Stimulated activated CD4-positive, alpha-beta T cell treated with anti-CD3 and anti-CD28 coated beads, Interleukin-1b, Interleukin-23, amount 100 ng/mL, for 4 hours (primary cell): Measurements from ENCODE around the gene USP3.
"Not testable (repeated sequence)": the region's sequence is repeated elsewhere in the genome, so short reads cannot be mapped to it uniquely, and the experiment has no call there.

Experiments
- DNase-seq, 2 donors: peaks; one replicate each; pipeline ENCODE4 v3.0.0-alpha.2; 2020; ENCODE audit warnings: low read depth in 2 of 2

USP3 gene

DNA sequence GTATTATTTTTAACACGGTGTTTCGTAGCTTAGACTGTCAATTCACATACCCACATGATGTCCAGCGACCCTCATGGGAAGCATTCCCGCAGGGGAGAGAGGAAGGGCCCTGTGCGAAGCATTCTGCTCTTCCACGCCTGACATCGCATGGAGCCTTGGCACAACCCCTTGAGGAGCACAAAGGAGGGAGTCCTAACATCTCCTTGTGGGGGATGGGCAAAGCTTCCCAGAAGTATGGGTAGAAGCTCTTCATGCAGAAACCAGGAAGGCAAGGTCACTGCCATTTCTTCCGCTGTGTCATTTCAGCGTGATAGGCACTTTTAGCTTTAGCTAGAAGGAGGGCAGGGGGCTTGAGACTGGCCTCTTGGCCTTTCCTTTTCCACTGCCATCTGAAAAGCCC is 28.7 kb upstream of the USP3 start:
- no peak for DNase-seq

DNA sequence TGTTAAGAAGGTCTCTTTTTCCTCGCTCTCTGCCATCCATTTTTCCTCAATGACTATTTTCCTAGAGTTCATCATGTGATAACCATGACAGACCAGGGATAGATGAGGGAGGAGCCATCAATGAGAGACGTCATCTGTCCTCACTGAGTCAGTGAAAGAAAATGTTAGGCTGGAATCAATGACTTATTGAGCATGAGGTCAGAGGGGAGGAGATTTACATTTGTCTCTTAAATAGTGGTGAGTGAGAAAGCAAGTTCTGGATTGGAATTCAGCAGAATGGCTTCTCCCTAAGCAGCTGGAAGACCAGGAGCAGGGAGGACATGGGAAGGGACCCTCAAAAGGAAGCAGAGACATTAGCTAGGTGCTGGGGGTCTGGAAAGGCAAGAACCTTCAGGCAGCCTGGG is 28.2 kb upstream of the USP3 start:
- no peak for DNase-seq

DNA sequence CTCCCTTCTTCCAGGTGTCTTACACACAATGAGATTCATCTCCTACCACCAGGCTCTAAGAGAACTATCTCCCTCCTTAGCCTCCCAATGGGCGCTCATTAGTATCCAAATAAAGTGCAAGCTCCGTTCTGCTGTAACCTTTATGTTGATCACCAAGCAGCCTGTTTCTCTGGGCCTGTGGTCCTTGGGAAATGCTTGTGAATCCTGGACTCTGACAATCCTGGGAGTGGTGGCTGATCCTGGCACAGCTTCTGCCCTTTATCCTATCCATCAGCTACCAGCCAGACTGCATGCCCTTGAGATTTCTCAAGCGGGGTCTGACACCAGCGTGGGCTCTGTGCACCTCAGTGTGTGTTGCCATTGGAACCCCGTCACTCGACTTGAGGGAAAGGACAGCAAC is 26.1 kb upstream of the USP3 start:
- DNase-seq = no peak

DNA sequence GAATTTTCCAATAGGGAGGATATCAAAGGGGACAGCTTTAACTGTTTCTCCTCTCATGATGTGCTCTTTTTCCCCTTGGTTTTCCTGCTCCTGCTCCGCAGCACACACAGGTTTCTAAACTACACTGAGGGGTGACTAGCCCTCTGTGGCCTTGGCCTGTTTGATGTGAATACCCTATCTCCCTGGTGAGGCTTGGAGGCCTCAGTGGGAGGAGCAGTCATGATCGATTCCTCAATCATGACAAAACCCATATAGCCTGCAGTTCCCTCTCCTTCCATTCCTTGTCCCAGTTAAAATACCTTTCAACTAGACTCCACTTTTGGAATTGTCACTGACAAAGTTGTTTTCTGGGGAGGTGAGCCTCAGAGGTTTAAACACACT is 24.0 kb upstream of the USP3 start:
- no peak for DNase-seq

DNA sequence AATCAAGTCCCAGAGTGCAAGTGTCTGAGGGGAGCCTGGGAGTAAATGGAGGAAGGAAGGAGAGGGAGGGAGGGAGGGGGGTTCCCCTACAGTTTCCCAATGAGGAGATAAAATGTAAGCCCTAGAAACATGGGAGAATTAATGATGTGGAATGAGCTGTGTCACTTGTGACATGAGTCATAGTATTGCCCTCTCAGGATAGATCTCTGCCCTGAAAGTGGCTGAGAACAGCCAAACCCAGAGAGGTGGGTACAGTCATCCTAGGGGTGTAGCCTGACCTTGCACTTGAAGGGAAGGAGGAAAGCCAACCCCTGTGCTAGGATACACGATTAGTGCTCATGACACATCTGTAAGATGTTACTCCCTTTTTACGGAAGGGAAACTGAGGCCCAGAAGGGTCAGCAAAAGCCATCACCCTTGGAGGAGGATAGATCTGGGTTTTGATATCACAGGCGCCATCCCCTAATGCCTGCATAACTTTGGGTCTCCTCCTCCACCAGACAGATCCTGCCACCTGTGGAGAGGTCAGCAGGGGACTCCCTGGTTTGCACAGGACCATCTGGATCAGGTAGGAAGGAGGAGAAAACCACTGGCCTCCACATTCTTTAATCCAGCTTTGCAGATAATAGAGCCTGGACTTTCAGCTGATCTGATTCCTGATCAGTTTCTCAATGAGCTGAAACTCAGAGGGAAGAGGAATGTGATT is 23.1 kb upstream of the USP3 start:
- DNase-seq = no peak

DNA sequence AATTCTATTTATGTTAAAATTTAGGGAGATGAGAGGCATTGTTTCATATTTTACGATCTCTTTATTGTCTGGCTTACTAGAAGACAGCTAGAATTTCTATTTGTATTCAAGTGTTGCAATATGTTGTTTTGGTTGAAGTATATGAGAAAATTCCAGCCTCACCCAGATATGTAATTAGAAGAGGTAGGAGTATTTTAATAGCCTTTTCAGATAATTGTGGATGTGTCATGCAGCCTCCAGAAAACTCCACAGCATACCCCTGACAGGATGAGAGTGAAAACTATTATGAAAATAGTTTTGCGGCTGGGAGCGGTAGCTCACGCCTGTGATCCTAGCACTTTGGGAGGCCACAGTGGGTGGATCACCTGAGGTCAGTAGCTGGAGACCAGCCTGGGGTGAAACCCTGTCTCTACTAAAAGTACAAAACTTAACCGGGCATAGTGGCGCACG is 21.5 kb upstream of the USP3 start:
- DNase-seq = no peak

DNA sequence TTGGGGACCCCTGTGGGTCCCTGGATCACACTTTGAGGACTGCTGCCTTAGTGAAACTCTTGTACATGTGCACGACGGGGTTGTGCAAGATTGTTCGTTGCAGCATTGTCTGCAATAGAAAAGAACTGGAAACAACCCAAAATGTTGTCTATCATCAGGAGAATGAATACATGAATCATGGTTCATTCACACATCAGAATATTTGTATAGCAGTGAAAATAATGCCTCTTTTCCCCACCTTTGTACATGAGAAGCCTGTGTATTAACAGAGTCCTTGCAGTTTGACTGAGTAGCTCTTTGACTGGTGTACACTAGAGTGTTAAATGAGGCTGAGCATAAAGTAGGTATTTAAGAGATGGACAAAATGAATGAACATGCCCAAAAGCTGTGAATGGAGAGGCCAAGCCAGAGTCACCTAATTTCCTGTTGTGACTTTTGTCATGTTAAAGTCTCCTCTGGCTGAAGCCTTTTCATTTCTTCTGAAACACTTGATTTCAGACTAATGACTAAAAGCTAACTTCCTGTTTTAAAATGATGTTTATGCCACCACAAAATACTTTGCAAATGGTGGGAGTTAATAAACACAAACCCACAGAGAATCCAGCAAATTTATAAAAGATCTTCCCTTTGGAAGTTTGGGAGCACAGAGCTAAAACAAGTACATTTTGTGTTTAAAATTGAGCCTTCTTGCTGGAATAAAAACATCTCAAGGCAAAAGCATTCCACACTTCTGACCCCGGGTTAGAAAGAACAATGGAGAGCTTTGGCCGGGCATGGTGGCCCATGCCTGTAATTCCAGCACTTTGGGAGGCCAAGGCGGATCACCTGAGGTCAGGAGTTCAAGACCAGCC is 20.6 kb upstream of the USP3 start:
- DNase-seq = no peak

DNA sequence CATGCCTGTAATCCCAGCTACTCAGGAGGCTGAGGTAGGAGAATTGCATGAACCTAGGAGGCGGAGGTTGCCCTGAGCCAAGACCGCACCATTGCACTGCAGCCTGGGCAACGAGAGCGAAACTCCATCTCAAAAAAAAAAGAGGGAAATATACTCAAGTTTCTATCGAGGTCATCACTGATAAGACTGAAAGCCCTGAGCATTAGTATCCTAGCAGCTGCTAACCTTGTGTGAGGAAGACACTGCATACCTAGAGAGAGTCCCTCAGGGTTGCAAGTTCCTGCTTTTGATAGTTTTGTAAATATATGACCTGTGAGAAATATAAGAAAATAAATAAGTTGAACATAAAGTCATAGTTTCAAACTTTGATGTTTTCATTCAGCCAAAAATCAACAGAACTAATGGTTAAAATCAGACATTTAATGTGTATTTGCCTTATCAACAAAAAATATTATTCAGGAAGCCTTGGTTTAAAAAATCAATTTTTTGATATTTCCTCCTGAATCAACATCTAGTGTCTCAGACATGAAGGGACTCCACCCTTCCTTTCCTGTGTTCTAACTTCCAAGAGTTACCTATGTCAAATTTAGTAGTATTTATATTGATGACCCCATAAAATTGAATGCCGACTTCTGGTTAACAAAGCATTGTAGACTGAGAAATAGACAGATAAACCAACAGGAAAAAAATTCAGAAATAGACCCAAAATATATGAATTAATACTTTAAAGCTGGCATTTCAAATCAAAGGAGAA is 19.8 kb upstream of the USP3 start:
- no peak for DNase-seq

DNA sequence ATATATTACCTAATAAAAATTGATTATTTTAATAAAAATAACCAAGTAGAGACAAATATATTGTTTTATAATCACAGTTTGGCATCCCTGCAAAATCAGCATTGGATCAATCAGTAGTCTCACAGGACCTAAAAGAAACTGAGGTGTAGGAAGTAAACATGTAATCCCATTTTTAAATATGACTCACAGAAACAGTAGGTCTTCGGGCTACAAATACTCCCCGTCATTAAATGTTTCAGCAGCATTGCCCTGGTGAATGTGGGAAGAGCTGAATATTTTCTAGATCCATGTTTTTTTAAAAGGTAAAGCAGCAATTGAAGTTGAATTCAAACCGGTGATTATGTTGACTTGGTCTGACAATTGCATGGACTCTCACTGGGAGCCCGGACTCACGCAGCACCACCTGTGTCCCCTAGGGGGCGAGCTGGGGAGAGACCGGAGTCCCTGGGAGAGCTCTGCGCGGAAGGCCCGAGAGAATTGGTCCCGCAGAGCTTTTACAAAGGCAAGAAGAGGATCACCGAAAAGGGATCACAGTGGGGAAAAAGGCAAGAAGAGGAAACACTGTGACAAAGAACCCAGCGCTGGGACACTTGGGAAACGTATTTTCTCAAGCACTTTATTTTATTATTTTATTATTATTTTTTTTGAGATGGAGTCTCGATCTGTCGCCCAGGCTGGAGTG is 17.2 kb upstream of the USP3 start:
- peak; percentile 84 to 86 for DNase-seq

DNA sequence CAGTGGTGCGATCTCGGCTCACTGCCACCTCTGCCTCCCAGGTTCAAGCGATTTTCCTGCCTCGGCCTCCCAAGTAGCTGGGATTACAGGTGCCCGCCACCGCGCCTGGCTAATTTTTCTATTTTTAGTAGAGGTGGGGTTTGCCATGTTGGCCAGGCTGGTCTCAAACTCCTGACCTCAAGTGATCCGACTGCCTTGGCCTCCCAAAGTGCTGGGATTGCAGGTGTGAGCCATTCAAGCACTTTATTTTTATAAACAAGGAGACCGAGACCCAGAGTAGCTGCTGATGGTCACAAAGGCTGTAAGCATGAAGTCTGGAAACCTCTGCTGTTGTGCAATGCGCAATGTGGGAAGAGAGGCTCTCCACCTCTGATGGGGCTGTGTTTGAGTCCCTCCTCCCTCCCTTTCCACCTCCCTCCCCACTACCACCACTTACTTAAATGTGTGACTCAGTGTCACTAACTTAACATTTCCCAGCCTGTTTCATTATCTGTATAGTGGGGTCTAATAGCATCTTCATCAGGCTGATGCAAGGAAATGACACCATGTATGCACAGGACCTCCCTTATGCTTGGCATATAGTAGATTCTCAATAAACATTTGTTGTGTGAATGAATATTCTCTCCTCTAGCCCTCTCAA is 16.5 kb upstream of the USP3 start:
- not testable (repeated sequence) for DNase-seq

DNA sequence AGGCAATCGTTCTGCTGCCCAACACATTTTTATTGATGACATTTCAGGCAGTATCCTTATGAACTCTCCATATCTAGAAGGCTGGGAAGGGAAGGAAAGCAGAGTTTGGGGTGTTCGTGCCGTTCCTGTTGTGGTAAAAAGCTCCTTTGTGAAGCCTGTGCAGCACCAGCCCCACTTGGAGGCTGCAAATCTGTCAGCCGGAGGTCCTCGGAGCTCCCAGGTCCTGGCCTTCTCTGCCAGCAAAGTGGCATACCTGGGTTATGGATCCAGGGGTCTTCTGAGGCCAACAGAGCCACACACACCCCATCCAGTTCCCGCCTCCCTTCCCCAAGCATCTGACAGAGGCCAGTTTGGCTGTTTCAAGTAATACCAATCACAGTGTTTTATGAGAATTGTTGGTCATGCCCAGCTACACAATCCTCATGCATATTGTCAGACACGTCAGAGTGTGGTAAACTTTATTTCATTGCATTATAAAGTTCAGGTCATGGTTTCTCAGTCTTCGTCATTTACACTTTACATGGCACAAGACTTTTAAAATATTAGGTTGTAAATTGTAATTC is 15.9 kb upstream of the USP3 start:
- no peak for DNase-seq

DNA sequence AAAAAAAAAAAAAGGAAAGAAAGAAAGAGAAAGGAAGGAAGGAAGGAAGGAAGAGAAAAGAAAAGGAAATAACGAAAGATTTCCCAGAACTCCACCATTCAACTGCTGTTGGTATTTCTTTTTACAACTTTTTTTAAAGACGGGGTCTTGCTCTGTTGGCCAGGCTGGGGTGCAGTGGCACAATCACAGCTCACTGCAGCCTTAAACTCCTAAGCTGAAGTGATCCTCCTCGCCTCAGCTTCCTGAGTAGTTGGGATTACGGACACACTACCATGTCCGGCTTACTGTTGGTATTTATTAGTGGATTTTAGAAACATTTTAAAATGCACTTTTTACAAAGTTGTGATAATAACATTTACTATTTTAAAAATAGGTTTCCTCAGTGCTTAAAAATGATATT is 15.0 kb upstream of the USP3 start:
- no peak for DNase-seq

DNA sequence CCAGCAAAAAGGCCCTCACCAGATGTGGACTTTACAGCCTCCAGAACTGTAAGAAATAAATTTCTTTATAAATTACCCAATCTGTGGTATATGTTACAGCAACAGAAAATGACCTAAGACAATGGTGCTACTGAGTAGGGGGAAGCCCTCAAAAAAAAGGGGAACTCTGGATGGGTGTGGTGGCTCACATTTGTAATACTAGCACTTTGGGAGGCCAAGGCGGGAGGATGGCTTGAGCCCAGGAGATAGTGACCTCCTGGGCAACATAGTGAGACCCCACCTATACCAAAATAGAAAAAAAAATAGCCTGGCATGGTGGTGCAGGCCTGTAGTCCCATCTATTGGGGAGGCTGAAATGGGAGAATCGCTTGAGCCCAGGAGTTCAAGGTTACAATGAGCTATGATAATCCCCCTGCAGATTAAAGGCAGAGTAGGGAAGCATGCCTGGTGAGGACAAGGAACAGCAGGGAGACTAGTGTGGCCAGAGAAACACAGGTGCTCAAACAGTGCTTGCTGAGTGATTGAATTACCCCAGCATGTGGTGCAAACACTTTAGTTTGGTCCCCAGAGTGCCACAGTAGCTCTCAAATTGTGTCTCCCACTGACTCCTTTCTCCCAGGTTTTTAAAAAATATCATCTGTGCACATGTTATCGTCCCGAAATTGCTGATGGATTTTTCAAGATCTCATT is 13.9 kb upstream of the USP3 start:
- no peak for DNase-seq

DNA sequence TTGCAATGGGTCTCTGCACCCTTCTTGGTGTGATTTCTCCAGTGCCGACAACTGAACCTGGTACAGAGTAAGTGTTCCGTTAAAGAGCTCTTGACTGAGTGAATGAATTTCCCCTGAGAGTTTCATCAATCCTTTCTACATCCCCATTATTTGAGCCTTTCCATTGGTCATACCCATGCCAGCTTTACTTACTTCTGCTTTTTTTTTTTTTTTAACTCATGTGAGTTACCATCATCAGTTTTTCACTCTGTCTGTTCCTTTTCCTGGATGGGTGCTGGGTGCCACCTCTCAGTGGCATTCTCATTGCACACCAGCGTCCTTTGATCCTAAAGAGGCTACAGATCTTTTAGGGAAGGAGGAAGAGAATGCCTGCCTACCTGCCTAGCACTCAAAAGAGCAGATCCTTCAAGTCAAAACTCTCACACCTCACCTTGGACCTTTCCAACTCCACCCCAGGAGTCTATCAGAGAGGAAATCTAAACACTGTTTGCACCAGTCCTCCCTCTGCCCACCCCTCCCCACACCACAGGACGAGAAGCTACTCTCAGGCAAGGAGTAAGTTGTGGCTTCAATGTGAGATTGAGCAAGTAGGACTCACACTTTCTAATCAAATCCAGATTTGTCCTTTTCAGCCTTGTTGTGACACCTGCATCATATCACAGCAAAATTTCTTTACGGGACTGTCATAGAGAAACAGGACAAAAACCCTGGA is 13.1 kb upstream of the USP3 start:
- DNase-seq = no peak

DNA sequence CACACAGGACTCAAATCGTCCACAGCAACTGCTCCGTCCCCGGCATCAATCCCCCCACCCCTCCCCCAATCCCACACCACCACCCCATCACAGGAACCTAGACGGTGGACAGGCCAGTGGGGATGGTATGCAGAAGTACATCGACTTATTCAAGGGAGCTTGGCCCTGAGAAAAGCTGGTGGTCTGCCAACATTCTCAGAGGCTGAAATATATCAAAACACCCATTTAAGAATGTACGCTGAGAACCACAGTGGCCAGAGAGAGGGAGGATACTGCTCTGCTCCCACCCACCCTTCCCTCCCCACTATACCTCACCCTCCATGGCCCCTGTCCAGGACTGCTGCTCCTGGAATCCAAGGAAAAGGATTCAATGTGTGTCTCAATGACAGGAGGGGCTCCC is 12.4 kb upstream of the USP3 start:
- no peak for DNase-seq

DNA sequence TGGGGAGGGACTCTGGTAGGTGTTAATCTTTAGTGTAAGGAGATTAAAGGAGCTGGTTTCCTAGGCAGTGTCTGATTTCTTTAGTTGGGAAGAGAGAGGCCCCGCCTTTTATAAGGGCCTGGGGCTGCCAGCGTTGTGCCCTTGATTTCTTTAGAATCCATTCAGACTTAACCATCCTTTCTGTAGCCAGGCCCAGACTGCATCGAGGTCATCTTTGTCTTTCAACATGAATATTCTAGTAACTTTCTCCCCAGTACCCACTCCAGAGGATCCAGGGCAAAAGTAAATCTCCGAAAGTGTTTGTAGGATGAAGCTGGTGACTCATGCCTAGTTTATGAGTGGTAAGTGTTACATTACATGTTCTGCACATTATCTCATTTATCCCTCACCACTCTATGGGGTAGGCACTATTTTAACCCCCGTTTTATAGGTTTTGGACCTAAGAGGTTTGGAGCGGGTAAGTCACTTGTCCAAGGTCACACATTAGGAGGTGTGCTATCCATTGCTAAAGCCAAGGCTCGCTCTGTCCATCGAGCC is 11.8 kb upstream of the USP3 start:
- no peak for DNase-seq

DNA sequence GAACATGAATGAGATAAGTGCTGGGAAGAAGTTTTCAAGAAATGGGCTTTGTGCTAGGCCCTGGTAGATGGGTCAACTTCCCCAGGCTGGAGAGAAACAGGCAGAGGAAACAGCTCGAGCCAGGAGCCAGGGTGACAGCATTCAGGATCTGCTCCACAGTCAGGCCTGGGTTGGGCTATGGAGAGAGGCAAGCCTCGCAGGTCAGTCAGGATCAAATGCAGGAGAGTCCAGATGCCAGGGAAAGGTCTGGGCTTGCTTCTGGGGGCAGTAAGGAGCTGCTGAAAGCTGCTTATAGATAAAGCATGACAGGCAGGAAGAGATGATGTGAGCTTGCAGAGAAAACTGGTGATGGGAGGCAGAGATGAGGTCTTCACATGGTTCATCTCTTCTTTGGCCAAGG is 11.0 kb upstream of the USP3 start:
- DNase-seq = no peak

DNA sequence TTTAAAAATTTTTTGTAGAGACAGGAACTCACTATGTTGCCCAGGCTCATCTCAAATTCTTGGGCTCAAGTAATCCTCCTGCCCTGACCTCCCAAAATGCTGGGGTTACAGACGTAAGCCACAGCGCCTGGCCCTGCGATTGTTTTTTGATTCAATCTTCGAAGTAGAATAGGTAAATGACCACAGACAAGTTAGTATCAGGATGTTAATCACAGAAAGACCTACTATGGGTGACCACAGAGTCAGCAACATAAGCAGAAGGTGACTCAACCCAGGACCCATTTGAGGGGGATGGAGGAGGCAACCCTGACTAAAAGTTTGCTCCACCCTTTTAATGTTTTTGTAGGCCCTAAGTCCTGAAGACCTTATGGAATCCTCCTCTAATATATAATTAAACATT is 10.0 kb upstream of the USP3 start:
- DNase-seq = no peak

DNA sequence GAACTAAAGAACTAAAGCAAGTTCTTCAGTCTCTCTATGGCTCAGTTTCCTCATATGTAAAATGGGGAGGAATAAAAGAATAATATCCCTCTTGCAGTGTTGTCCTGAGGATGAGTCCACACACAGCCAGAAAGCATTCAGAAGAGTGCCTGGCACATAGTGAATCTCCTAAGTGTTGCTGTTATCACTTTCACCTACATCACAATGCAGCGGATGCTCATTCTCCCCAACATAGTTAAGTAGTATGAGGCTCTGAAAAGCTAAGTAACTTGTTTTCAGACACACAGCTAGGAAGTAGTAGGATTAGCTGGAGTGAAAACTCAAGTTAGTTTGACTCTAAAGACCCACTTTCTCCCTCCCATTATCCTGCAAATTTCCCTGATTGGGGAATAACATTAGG is 9.1 kb upstream of the USP3 start:
- no peak for DNase-seq
